GM23338 (cell line): ENCODE results near the gene CELF2.

ENCODE experiments used
- EZH2phosphoT487 ChIP-seq: fragments of 200-600 bp; sonication (generic); IDR thresholded peaks from one replicate; pipeline ENCODE4 v1.8.1; 2018; ENCODE audit warnings: antibody characterized with exemption; ENCODE audit not compliant: unreplicated experiment
- JUNB ChIP-seq: IDR thresholded peaks from one replicate; pipeline ENCODE4 v1.6.1; 2016; ENCODE audit warnings: antibody characterized with exemption; ENCODE audit not compliant: unreplicated experiment
- POLR2AphosphoS5 ChIP-seq: IDR thresholded peaks from 2 replicates; pipeline ENCODE4 v1.6.1; 2016; ENCODE audit warnings: antibody characterized with exemption, low read depth
- STAT1 ChIP-seq: IDR thresholded peaks from one replicate; pipeline ENCODE4 v1.6.1; 2016; ENCODE audit warnings: antibody characterized with exemption; ENCODE audit not compliant: unreplicated experiment
- TF ChIP-seq, protein P1 (sequence below), 2 experiments: fragments of 200-600 bp in 1 of 2; sonication (generic) in 1 of 2; conservative IDR thresholded peaks; 2 replicates each; pipeline versions ENCODE4 v1.5.1 to v1.6.1; 2016 to 2017; ENCODE audit warnings: antibody characterized with exemption in 2 of 2, low read depth in 2 of 2, mild to moderate bottlenecking in 2 of 2, moderate library complexity in 1 of 2
- TF ChIP-seq, protein P2 (sequence below): IDR thresholded peaks from one replicate; pipeline ENCODE4 v1.6.1; 2018; ENCODE audit warnings: antibody characterized with exemption; ENCODE audit not compliant: unreplicated experiment
- TF ChIP-seq, protein P3 (sequence below): fragments of 250-450 bp; sonication (Bioruptor Pico); IDR thresholded peaks from 2 replicates; pipeline ENCODE4 v1.5.0; 2020; ENCODE audit warnings: mild to moderate bottlenecking, moderate library complexity
- TF ChIP-seq, protein P4 (sequence below): IDR thresholded peaks from 2 replicates; pipeline ENCODE4 v1.6.1; 2016; ENCODE audit warnings: antibody characterized with exemption

DNA sequence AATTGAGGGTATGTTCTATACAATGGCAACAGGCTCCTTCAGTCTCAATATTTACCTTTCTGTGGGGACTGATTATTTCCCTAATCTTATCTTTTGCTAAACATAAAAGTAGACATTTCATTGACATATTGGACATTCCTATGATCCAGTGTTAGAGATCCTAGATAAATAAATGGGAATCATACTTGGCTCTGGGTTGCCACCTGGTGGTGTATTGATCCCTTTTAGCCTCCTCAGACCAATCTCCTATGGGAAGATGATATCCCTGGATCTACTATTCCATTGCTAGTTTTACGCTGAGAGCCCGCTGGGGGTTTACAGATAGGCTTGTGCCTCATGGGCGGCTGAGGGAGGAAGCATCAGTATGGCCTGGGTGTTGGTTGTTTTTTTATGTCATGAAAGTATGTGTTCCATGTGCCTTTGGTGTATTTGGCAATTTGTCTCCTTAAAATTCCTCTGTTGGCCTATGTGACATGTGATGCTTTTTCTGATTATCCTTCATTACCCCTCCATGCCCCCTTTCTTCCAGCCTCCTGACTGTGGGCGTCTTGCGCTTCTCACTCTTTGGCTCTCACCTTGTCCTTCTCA, 18.8 kb downstream of the CELF2 start:
- TF ChIP-seq JUNB (no peak), POLR2AphosphoS5 (no peak), EZH2phosphoT487 (no peak), STAT1 (no peak)
- TF ChIP-seq, protein P1, sequence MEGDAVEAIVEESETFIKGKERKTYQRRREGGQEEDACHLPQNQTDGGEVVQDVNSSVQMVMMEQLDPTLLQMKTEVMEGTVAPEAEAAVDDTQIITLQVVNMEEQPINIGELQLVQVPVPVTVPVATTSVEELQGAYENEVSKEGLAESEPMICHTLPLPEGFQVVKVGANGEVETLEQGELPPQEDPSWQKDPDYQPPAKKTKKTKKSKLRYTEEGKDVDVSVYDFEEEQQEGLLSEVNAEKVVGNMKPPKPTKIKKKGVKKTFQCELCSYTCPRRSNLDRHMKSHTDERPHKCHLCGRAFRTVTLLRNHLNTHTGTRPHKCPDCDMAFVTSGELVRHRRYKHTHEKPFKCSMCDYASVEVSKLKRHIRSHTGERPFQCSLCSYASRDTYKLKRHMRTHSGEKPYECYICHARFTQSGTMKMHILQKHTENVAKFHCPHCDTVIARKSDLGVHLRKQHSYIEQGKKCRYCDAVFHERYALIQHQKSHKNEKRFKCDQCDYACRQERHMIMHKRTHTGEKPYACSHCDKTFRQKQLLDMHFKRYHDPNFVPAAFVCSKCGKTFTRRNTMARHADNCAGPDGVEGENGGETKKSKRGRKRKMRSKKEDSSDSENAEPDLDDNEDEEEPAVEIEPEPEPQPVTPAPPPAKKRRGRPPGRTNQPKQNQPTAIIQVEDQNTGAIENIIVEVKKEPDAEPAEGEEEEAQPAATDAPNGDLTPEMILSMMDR (conservative IDR thresholded peaks at IDR 0.05; ENCODE audit: low read depth in 2 of 2): peak; percentile 74 to 86
- TF ChIP-seq, protein P2, sequence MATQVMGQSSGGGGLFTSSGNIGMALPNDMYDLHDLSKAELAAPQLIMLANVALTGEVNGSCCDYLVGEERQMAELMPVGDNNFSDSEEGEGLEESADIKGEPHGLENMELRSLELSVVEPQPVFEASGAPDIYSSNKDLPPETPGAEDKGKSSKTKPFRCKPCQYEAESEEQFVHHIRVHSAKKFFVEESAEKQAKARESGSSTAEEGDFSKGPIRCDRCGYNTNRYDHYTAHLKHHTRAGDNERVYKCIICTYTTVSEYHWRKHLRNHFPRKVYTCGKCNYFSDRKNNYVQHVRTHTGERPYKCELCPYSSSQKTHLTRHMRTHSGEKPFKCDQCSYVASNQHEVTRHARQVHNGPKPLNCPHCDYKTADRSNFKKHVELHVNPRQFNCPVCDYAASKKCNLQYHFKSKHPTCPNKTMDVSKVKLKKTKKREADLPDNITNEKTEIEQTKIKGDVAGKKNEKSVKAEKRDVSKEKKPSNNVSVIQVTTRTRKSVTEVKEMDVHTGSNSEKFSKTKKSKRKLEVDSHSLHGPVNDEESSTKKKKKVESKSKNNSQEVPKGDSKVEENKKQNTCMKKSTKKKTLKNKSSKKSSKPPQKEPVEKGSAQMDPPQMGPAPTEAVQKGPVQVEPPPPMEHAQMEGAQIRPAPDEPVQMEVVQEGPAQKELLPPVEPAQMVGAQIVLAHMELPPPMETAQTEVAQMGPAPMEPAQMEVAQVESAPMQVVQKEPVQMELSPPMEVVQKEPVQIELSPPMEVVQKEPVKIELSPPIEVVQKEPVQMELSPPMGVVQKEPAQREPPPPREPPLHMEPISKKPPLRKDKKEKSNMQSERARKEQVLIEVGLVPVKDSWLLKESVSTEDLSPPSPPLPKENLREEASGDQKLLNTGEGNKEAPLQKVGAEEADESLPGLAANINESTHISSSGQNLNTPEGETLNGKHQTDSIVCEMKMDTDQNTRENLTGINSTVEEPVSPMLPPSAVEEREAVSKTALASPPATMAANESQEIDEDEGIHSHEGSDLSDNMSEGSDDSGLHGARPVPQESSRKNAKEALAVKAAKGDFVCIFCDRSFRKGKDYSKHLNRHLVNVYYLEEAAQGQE: no peak
- TF ChIP-seq, protein P3, sequence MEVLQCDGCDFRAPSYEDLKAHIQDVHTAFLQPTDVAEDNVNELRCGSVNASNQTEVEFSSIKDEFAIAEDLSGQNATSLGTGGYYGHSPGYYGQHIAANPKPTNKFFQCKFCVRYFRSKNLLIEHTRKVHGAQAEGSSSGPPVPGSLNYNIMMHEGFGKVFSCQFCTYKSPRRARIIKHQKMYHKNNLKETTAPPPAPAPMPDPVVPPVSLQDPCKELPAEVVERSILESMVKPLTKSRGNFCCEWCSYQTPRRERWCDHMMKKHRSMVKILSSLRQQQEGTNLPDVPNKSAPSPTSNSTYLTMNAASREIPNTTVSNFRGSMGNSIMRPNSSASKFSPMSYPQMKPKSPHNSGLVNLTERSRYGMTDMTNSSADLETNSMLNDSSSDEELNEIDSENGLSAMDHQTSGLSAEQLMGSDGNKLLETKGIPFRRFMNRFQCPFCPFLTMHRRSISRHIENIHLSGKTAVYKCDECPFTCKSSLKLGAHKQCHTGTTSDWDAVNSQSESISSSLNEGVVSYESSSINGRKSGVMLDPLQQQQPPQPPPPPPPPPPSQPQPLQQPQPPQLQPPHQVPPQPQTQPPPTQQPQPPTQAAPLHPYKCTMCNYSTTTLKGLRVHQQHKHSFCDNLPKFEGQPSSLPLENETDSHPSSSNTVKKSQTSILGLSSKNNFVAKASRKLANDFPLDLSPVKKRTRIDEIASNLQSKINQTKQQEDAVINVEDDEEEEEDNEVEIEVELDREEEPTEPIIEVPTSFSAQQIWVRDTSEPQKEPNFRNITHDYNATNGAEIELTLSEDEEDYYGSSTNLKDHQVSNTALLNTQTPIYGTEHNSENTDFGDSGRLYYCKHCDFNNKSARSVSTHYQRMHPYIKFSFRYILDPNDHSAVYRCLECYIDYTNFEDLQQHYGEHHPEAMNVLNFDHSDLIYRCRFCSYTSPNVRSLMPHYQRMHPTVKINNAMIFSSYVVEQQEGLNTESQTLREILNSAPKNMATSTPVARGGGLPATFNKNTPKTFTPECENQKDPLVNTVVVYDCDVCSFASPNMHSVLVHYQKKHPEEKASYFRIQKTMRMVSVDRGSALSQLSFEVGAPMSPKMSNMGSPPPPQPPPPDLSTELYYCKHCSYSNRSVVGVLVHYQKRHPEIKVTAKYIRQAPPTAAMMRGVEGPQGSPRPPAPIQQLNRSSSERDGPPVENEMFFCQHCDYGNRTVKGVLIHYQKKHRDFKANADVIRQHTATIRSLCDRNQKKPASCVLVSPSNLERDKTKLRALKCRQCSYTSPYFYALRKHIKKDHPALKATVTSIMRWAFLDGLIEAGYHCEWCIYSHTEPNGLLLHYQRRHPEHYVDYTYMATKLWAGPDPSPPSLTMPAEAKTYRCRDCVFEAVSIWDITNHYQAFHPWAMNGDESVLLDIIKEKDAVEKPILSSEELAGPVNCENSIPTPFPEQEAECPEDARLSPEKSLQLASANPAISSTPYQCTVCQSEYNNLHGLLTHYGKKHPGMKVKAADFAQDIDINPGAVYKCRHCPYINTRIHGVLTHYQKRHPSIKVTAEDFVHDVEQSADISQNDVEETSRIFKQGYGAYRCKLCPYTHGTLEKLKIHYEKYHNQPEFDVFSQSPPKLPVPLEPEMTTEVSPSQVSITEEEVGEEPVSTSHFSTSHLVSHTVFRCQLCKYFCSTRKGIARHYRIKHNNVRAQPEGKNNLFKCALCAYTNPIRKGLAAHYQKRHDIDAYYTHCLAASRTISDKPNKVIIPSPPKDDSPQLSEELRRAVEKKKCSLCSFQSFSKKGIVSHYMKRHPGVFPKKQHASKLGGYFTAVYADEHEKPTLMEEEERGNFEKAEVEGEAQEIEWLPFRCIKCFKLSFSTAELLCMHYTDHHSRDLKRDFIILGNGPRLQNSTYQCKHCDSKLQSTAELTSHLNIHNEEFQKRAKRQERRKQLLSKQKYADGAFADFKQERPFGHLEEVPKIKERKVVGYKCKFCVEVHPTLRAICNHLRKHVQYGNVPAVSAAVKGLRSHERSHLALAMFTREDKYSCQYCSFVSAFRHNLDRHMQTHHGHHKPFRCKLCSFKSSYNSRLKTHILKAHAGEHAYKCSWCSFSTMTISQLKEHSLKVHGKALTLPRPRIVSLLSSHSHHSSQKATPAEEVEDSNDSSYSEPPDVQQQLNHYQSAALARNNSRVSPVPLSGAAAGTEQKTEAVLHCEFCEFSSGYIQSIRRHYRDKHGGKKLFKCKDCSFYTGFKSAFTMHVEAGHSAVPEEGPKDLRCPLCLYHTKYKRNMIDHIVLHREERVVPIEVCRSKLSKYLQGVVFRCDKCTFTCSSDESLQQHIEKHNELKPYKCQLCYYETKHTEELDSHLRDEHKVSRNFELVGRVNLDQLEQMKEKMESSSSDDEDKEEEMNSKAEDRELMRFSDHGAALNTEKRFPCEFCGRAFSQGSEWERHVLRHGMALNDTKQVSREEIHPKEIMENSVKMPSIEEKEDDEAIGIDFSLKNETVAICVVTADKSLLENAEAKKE: no peak
- TF ChIP-seq, protein P4, sequence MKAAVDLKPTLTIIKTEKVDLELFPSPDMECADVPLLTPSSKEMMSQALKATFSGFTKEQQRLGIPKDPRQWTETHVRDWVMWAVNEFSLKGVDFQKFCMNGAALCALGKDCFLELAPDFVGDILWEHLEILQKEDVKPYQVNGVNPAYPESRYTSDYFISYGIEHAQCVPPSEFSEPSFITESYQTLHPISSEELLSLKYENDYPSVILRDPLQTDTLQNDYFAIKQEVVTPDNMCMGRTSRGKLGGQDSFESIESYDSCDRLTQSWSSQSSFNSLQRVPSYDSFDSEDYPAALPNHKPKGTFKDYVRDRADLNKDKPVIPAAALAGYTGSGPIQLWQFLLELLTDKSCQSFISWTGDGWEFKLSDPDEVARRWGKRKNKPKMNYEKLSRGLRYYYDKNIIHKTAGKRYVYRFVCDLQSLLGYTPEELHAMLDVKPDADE: no peak
